Liver (tissue), 9 donors: Measurements from ENCODE around the gene DUSP9. TPM values are rescaled to one million over a fixed set of nuclear protein-coding genes. Genes with fewer than 3 reads are reported as not detected.

ENCODE experiments used
- DNase-seq: peaks from one replicate; pipeline ENCODE4 v3.0.0-alpha.2; 2017; ENCODE audit warnings: low spot score
- H3K27ac ChIP-seq, 2 donors: one replicate each; pipeline ENCODE4 v1.7.0; 2013; ENCODE audit warnings: inconsistent platforms in 2 of 2, low read length in 2 of 2, control low read depth in 1 of 2, low read depth in 1 of 2, mild to moderate bottlenecking in 1 of 2
- H3K27me3 ChIP-seq, 4 donors: one replicate each; pipeline versions ENCODE4 v1.6.1 to v1.7.0; 2013; ENCODE audit warnings: low read length in 3 of 4, inconsistent platforms in 1 of 4, mild to moderate bottlenecking in 1 of 4, moderate library complexity in 1 of 4; ENCODE audit not compliant: control insufficient read depth in 4 of 4, insufficient read depth in 4 of 4
- H3K36me3 ChIP-seq, 4 donors: one replicate each; pipeline versions ENCODE4 v1.6.1 to v1.7.0; 2013; ENCODE audit warnings: low read length in 3 of 4, mild to moderate bottlenecking in 3 of 4, low read depth in 1 of 4, moderate library complexity in 1 of 4; ENCODE audit not compliant: control insufficient read depth in 4 of 4, insufficient read depth in 3 of 4
- H3K4me1 ChIP-seq, 4 donors: one replicate each; pipeline versions ENCODE4 v1.6.1 to v1.7.0; 2013; ENCODE audit warnings: low read length in 3 of 4, mild to moderate bottlenecking in 3 of 4, moderate library complexity in 1 of 4; ENCODE audit not compliant: control insufficient read depth in 4 of 4, insufficient read depth in 4 of 4
- H3K4me3 ChIP-seq, 3 donors: one replicate each; pipeline versions ENCODE4 v1.6.1 to v1.7.0; 2013; ENCODE audit warnings: low read length in 3 of 3, control low read depth in 1 of 3, low read depth in 1 of 3, mild to moderate bottlenecking in 1 of 3
- H3K9ac ChIP-seq, 2 donors: one replicate each; pipeline ENCODE4 v1.7.0; 2013; ENCODE audit warnings: low read length in 2 of 2, mild to moderate bottlenecking in 2 of 2, moderate library complexity in 2 of 2, control low read depth in 1 of 2, low read depth in 1 of 2
- H3K9me3 ChIP-seq, 4 donors: one replicate each; pipeline versions ENCODE4 v1.6.1 to v1.7.0; 2013; ENCODE audit warnings: low read length in 3 of 4; ENCODE audit not compliant: control insufficient read depth in 4 of 4
- EGR1 ChIP-seq, 2 donors: IDR thresholded peaks; 2 replicates each; pipeline ENCODE4 v1.6.1; 2016 to 2018; ENCODE audit warnings: antibody characterized with exemption in 2 of 2, low read depth in 2 of 2
- FOXA1 ChIP-seq: IDR thresholded peaks from 2 replicates; pipeline ENCODE4 v1.6.1; 2016; ENCODE audit warnings: antibody characterized with exemption
- FOXA2 ChIP-seq: IDR thresholded peaks from 2 replicates; pipeline ENCODE4 v1.6.1; 2016; ENCODE audit warnings: antibody characterized with exemption
- GABPA ChIP-seq, 2 donors: IDR thresholded peaks in 1 of 2; conservative IDR thresholded peaks in 1 of 2; 2 replicates each; pipeline ENCODE4 v1.6.1; 2016; ENCODE audit warnings: antibody characterized with exemption in 2 of 2, mild to moderate bottlenecking in 1 of 2, moderate library complexity in 1 of 2
- HNF4A ChIP-seq, 2 donors: conservative IDR thresholded peaks; 2 replicates each; pipeline ENCODE4 v1.6.1; 2016; ENCODE audit warnings: antibody characterized with exemption in 2 of 2, mild to moderate bottlenecking in 2 of 2
- JUND ChIP-seq, 2 donors: IDR thresholded peaks; 2 replicates each; pipeline ENCODE4 v1.6.1; 2016; ENCODE audit warnings: antibody characterized with exemption in 2 of 2
- NR2F2 ChIP-seq: IDR thresholded peaks from 2 replicates; pipeline ENCODE4 v1.6.1; 2016; ENCODE audit warnings: antibody characterized with exemption
- RXRA ChIP-seq, 2 donors: IDR thresholded peaks; 2 replicates each; pipeline ENCODE4 v1.6.1; 2017 to 2018; ENCODE audit warnings: antibody characterized with exemption in 2 of 2, mild to moderate bottlenecking in 1 of 2
- SP1 ChIP-seq: IDR thresholded peaks from 2 replicates; pipeline ENCODE4 v1.6.1; 2018; ENCODE audit warnings: antibody characterized with exemption, mild to moderate bottlenecking
- TAF1 ChIP-seq: conservative IDR thresholded peaks from 2 replicates; pipeline ENCODE4 v1.6.1; 2016; ENCODE audit warnings: antibody characterized with exemption, mild to moderate bottlenecking
- YY1 ChIP-seq: IDR thresholded peaks from 2 replicates; pipeline ENCODE4 v1.6.1; 2016; ENCODE audit warnings: antibody characterized with exemption, mild to moderate bottlenecking
- WGBS: extraction: QIAGEN DNeasy Blood & Tissue Kit; methylation state at CpG from one replicate; pipeline ENCODE4 v1.1.7; 2013; 5-methylcytosine and 5-hydroxymethylcytosine counted together
- polyA plus RNA-seq, 2 donors: library from polyadenylated mRNA; stranded (reverse) in 1 of 2; unstranded in 1 of 2; fragments of 200-250 nt in 1 of 2; fragments of >200 nt in 1 of 2; fragmentation: Nextera tagmentation in 1 of 2; extraction: Ambion mirVana in 1 of 2; gene quantifications; one replicate each; pipeline versions ENCODE4 v1.2.1 to v1.2.3, GENCODE V29; 2013 to 2015
- total RNA-seq, 2 donors: library from RNA; depleted of rRNA; stranded (reverse); fragments of >200 nt; gene quantifications; one replicate each; pipeline ENCODE4 v1.2.3, GENCODE V29; 2014
- TF ChIP-seq, protein P1 (sequence below): IDR thresholded peaks from 2 replicates; pipeline ENCODE4 v1.6.1; 2016; ENCODE audit warnings: antibody characterized with exemption
- TF ChIP-seq, protein P2 (sequence below): IDR thresholded peaks from 2 replicates; pipeline ENCODE4 v1.6.1; 2016; ENCODE audit warnings: antibody characterized with exemption, mild to moderate bottlenecking
- TF ChIP-seq, protein P3 (sequence below): IDR thresholded peaks from 2 replicates; pipeline ENCODE4 v1.6.1; 2016; ENCODE audit warnings: antibody characterized with exemption
- TF ChIP-seq, protein P4 (sequence below): fragments of 150-350 bp; IDR thresholded peaks from 2 replicates; pipeline ENCODE4 v1.5.1; 2017; ENCODE audit warnings: improper control_type of control experiment, low read depth, low read length; ENCODE audit not compliant: missing input control
- TF ChIP-seq, protein P5 (sequence below): IDR thresholded peaks from 2 replicates; pipeline ENCODE4 v1.6.1; 2016; ENCODE audit warnings: antibody characterized with exemption
- donor health status: healthy.
- donor health status: healthy.
- donor health status: healthy.
- donor health status: healthy.
- donor health status: healthy.

DUSP9 gene
- total and polyA plus RNA-seq, 4 donors, result 0.42 to 164 (median 1.4) TPM

DNA sequence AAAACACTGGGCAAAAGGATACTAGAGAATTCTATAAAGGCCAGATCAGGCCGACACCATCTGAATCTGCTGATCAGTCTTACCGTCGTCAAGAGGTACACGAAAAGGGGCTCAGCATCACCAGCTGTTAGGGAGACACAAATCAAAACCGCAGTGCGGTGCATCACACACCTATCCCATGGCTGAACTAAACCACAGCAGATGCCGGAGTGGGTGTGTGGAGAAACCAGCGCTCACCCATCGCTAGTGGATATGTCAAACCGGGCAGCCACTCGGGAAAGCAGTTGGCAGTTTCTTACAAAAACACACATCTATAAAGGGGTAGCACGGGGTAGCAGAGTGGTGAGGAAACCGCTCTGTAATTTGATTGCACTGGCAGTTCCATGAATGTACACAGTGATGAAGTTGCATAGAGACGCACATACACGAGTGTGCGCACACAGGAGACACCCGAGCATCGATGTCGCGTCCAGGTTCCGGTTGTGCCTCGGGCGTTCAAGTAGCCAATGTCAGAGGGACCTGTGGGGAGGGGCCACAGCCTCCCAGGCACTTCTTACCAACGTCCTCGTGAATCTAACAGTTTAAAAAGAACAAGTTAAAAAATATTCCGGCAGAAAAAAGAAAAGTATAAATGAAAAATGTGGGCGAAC, 24.9 kb upstream of the DUSP9 start:
- Histone ChIP-seq H3K27me3 (no peaks in the 10 kb centered on the region), H3K4me3 (no peak overlapping the region), H3K36me3 (no peaks in the 10 kb centered on the region), H3K4me1 (peaks cover 2 to 9% (median 6%) of the 10 kb centered on the region in 4 donors), H3K9me3 (no peaks in the 10 kb centered on the region), H3K9ac (peak overlapping the region in 1 of 2 donors; percentile 59), H3K27ac (peak overlapping the region; percentile 90)
- DNase-seq, result no peak
- TF ChIP-seq, protein P1, sequence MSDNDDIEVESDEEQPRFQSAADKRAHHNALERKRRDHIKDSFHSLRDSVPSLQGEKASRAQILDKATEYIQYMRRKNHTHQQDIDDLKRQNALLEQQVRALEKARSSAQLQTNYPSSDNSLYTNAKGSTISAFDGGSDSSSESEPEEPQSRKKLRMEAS, result no peak
- TF ChIP-seq JUND (IDR thresholded peaks at IDR 0.05) (no peak), YY1 (no peak), EGR1 (IDR thresholded peaks at IDR 0.05; ENCODE audit: low read depth in 2 of 2) (no peak), FOXA1 (no peak), FOXA2 (no peak)
- TF ChIP-seq, protein P2, sequence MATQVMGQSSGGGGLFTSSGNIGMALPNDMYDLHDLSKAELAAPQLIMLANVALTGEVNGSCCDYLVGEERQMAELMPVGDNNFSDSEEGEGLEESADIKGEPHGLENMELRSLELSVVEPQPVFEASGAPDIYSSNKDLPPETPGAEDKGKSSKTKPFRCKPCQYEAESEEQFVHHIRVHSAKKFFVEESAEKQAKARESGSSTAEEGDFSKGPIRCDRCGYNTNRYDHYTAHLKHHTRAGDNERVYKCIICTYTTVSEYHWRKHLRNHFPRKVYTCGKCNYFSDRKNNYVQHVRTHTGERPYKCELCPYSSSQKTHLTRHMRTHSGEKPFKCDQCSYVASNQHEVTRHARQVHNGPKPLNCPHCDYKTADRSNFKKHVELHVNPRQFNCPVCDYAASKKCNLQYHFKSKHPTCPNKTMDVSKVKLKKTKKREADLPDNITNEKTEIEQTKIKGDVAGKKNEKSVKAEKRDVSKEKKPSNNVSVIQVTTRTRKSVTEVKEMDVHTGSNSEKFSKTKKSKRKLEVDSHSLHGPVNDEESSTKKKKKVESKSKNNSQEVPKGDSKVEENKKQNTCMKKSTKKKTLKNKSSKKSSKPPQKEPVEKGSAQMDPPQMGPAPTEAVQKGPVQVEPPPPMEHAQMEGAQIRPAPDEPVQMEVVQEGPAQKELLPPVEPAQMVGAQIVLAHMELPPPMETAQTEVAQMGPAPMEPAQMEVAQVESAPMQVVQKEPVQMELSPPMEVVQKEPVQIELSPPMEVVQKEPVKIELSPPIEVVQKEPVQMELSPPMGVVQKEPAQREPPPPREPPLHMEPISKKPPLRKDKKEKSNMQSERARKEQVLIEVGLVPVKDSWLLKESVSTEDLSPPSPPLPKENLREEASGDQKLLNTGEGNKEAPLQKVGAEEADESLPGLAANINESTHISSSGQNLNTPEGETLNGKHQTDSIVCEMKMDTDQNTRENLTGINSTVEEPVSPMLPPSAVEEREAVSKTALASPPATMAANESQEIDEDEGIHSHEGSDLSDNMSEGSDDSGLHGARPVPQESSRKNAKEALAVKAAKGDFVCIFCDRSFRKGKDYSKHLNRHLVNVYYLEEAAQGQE, result no peak
- TF ChIP-seq, protein P3, sequence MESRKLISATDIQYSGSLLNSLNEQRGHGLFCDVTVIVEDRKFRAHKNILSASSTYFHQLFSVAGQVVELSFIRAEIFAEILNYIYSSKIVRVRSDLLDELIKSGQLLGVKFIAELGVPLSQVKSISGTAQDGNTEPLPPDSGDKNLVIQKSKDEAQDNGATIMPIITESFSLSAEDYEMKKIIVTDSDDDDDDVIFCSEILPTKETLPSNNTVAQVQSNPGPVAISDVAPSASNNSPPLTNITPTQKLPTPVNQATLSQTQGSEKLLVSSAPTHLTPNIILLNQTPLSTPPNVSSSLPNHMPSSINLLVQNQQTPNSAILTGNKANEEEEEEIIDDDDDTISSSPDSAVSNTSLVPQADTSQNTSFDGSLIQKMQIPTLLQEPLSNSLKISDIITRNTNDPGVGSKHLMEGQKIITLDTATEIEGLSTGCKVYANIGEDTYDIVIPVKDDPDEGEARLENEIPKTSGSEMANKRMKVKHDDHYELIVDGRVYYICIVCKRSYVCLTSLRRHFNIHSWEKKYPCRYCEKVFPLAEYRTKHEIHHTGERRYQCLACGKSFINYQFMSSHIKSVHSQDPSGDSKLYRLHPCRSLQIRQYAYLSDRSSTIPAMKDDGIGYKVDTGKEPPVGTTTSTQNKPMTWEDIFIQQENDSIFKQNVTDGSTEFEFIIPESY, result no peak
- TF ChIP-seq, protein P4, sequence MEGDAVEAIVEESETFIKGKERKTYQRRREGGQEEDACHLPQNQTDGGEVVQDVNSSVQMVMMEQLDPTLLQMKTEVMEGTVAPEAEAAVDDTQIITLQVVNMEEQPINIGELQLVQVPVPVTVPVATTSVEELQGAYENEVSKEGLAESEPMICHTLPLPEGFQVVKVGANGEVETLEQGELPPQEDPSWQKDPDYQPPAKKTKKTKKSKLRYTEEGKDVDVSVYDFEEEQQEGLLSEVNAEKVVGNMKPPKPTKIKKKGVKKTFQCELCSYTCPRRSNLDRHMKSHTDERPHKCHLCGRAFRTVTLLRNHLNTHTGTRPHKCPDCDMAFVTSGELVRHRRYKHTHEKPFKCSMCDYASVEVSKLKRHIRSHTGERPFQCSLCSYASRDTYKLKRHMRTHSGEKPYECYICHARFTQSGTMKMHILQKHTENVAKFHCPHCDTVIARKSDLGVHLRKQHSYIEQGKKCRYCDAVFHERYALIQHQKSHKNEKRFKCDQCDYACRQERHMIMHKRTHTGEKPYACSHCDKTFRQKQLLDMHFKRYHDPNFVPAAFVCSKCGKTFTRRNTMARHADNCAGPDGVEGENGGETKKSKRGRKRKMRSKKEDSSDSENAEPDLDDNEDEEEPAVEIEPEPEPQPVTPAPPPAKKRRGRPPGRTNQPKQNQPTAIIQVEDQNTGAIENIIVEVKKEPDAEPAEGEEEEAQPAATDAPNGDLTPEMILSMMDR, result no peak
- 52% methylated on average over 27 of the region's 27 CpGs for WGBS

DNA sequence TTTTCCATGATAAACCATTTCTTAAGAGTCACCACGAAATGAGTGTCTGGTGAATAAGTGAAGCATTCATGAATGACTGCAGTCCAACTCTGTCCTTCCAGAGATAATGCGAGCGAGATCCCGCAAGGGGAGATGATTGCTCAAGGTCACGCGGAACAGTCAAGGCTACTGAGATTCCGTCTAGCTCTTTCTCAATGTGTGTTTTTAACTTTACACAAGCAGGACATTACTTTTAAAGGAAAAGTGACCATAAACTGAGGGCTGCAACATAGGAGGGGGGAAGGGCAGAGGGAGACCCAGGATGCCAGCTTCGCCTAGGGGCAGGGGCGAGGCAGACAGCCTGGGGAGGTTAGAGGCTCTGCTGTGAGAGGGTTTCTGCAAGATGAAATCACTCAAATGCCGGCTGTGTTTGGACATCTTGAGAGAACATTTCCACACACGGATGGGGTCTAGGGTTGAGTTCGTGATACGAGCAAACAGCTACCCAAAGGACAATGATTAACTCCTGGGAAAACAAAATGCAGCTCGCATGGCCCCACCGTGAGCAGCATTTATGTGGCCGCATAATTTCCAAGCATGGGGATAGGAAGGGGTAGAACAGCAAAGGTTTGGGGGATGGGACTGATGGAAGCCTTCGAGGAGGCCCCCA, 24.2 kb upstream of the DUSP9 start:
- DNase-seq, result no peak
- Histone ChIP-seq H3K27me3 (no peaks in the 10 kb centered on the region), H3K27ac (peak overlapping the region; percentile 90), H3K9ac (peak overlapping the region in 1 of 2 donors; percentile 59), H3K4me3 (peak overlapping the region in 2 of 3 donors; percentile 76 to 79), H3K36me3 (no peaks in the 10 kb centered on the region), H3K4me1 (peaks cover 5 to 16% (median 9%) of the 10 kb centered on the region in 4 donors), H3K9me3 (no peaks in the 10 kb centered on the region)
- WGBS, result 17% methylated on average over 17 of the region's 17 CpGs
- TF ChIP-seq JUND (IDR thresholded peaks at IDR 0.05) (peak; percentile 19 to 57), EGR1 (IDR thresholded peaks at IDR 0.05; ENCODE audit: low read depth in 2 of 2) (no peak), NR2F2 (no peak), HNF4A (conservative IDR thresholded peaks at IDR 0.05) (peak; percentile 44 to 48), YY1 (no peak), SP1 (peak; percentile 67), FOXA2 (no peak), RXRA (IDR thresholded peaks at IDR 0.05) (peak in 1 of 2 donors; percentile 55), GABPA (IDR thresholded peaks at IDR 0.05 in 1 of 2, conservative IDR thresholded peaks at IDR 0.05 in 1 of 2) (no peak), TAF1 (no peak), FOXA1 (no peak)
- TF ChIP-seq, protein P2, result no peak
- TF ChIP-seq, protein P1, result no peak
- TF ChIP-seq, protein P5, sequence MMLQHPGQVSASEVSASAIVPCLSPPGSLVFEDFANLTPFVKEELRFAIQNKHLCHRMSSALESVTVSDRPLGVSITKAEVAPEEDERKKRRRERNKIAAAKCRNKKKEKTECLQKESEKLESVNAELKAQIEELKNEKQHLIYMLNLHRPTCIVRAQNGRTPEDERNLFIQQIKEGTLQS, result no peak
